Activated naive CD4-positive, alpha-beta T cell treated with anti-CD3 and anti-CD28 coated beads, Interleukin-2, amount 10 ng/mL, durations not matched to agents 7 days and 5 days (primary cell): ENCODE data around the gene TSC2.

Experiments used
- CTCF ChIA-PET: fragments of 350-600 bp; sonication (Branson Sonifier 250); formaldehyde crosslinking; loops from one replicate; lab custom pipeline; 2021; ENCODE audit warnings: antibody characterized with exemption; lab: Charles Lee
- DNase-seq: peaks from one replicate; pipeline ENCODE4 v3.0.0-alpha.2; 2020
- H3K27ac Mint-ChIP-seq: one replicate; pipeline ENCODE4 v1.8.0; 2021; ENCODE audit warnings: mild to moderate bottlenecking, moderate library complexity, mixed read lengths
- H3K27me3 Mint-ChIP-seq: one replicate; pipeline ENCODE4 v1.8.0; 2021; ENCODE audit warnings: mild to moderate bottlenecking, mixed read lengths
- H3K36me3 Mint-ChIP-seq: one replicate; pipeline ENCODE4 v1.8.0; 2021; ENCODE audit warnings: mixed read lengths
- H3K4me1 Mint-ChIP-seq: one replicate; pipeline ENCODE4 v1.8.0; 2021; ENCODE audit warnings: mixed read lengths
- H3K4me3 Mint-ChIP-seq: one replicate; pipeline ENCODE4 v1.8.0; 2021; ENCODE audit warnings: mild to moderate bottlenecking, moderate library complexity, mixed read lengths
- H3K9me3 Mint-ChIP-seq: one replicate; pipeline ENCODE4 v1.8.0; 2021; ENCODE audit warnings: mixed read lengths

The TSC2 gene

GRCh38 chr16:2019921-2020831, 27.6 kb upstream of the TSC2 start:
- CTCF ChIA-PET: interaction anchor here (0.8 to 2.0 kb wide), 4 partner anchors 16 to 231 kb away, joined by 3 to 7 read pairs (median 5); partner anchors contain the start of gene ECI1
- Mint-ChIP-seq H3K27ac (no peak overlapping the region), H3K4me3 (no peak overlapping the region), H3K27me3 (peaks cover 80% of the 10 kb centered on the region), H3K36me3 (no peaks in the 10 kb centered on the region), H3K4me1 (peaks cover 24% of the 10 kb centered on the region), H3K9me3 (no peaks in the 10 kb centered on the region)
- no peak for DNase-seq

- H3K27ac Mint-ChIP-seq: no peak overlapping the region
- peak; percentile 61 for DNase-seq
- H3K4me1 Mint-ChIP-seq: peaks cover 33% of the 10 kb centered on the region
- H3K9me3 Mint-ChIP-seq: no peaks in the 10 kb centered on the region
- H3K36me3 Mint-ChIP-seq: no peaks in the 10 kb centered on the region
- CTCF ChIA-PET: interaction anchor here (0.7 to 1.8 kb wide), 9 partner anchors 8 to 229 kb away, joined by 3 to 23 read pairs (median 4); partner anchors contain the start of genes ECI1, PKD1 and RAB26
- peaks cover 87% of the 10 kb centered on the region for H3K27me3 Mint-ChIP-seq
- peak overlapping the region; percentile 62 for H3K4me3 Mint-ChIP-seq
Measured at GRCh38 chr16:2022723-2023091, 25.1 kb upstream of the TSC2 start.

GRCh38 chr16:2023092-2024031, 24.4 kb upstream of the TSC2 start:
- no peaks in the 10 kb centered on the region for H3K36me3 Mint-ChIP-seq
- peaks cover 33% of the 10 kb centered on the region for H3K4me1 Mint-ChIP-seq
- CTCF ChIA-PET: interaction anchor here (0.6 to 1.8 kb wide), 11 partner anchors 9 to 228 kb away, joined by 3 to 23 read pairs (median 4); partner anchors contain the start of genes ECI1, PKD1 and RAB26
- H3K9me3 Mint-ChIP-seq: no peaks in the 10 kb centered on the region
- DNase-seq: peak; percentile 96
- H3K4me3 Mint-ChIP-seq: peak overlapping the region; percentile 62
- H3K27ac Mint-ChIP-seq: peak overlapping the region; percentile 38
- H3K27me3 Mint-ChIP-seq: peaks cover 87% of the 10 kb centered on the region

- Mint-ChIP-seq H3K36me3 (no peaks in the 10 kb centered on the region), H3K27me3 (peaks cover 87% of the 10 kb centered on the region), H3K4me3 (no peak overlapping the region), H3K4me1 (peaks cover 33% of the 10 kb centered on the region), H3K27ac (no peak overlapping the region), H3K9me3 (no peaks in the 10 kb centered on the region)
- CTCF ChIA-PET: interaction anchor here (0.6 to 1.3 kb wide), 5 partner anchors 8 to 131 kb away, joined by 3 to 5 read pairs (median 3); partner anchors contain the start of gene TRAF7
- no peak for DNase-seq
Measured at GRCh38 chr16:2024032-2024420, 23.8 kb upstream of the TSC2 start.

GRCh38 chr16:2025251-2025650, 22.5 kb upstream of the TSC2 start:
- peak overlapping the region; percentile 51 for H3K4me3 Mint-ChIP-seq
- H3K27ac Mint-ChIP-seq: no peak overlapping the region
- peaks cover 33% of the 10 kb centered on the region for H3K4me1 Mint-ChIP-seq
- no peaks in the 10 kb centered on the region for H3K9me3 Mint-ChIP-seq
- CTCF ChIA-PET: interaction anchor here (1.3 kb wide), 1 partner anchor 130 kb away, joined by 5 read pairs; the partner anchor contains the start of gene TRAF7
- no peak for DNase-seq
- H3K36me3 Mint-ChIP-seq: no peaks in the 10 kb centered on the region
- peaks cover 84% of the 10 kb centered on the region for H3K27me3 Mint-ChIP-seq

GRCh38 chr16:2025878-2026460, 21.8 kb upstream of the TSC2 start:
- Mint-ChIP-seq H3K27me3 (peaks cover 81% of the 10 kb centered on the region), H3K4me3 (peak overlapping the region; percentile 51), H3K4me1 (peaks cover 29% of the 10 kb centered on the region), H3K27ac (no peak overlapping the region), H3K36me3 (no peaks in the 10 kb centered on the region), H3K9me3 (no peaks in the 10 kb centered on the region)
- CTCF ChIA-PET: no interaction called here
- DNase-seq: no peak

- Mint-ChIP-seq H3K4me1 (peaks cover 28% of the 10 kb centered on the region), H3K27me3 (peaks cover 77% of the 10 kb centered on the region), H3K27ac (no peak within 1 kb of the TSS), H3K36me3 (no peaks in the 10 kb centered on the region), H3K9me3 (no peaks in the 10 kb centered on the region), H3K4me3 (peak within 1 kb of the TSS; percentile 53)
- CTCF ChIA-PET: no interaction called here
- DNase-seq: peak; percentile 55
Measured at GRCh38 chr16:2026461-2027023, 21.2 kb upstream of the TSC2 start, which contains the start of gene NHERF2. Gene NHERF2, plus strand, starts transcription at chr16:2026902. Its CDS starts 104 bp downstream, at chr16:2027006.

- peak; percentile 29 for DNase-seq
- peaks cover 74% of the 10 kb centered on the region for H3K27me3 Mint-ChIP-seq
- peak overlapping the region; percentile 53 for H3K4me3 Mint-ChIP-seq
- CTCF ChIA-PET: interaction anchor here (1.2 to 1.5 kb wide), 2 partner anchors 113 to 120 kb away, joined by 3 to 4 read pairs; no protein-coding TSS in a partner anchor
- no peak overlapping the region for H3K27ac Mint-ChIP-seq
- H3K4me1 Mint-ChIP-seq: peaks cover 27% of the 10 kb centered on the region
- H3K36me3 Mint-ChIP-seq: no peaks in the 10 kb centered on the region
- no peaks in the 10 kb centered on the region for H3K9me3 Mint-ChIP-seq
Measured at GRCh38 chr16:2027024-2028010, 20.5 kb upstream of the TSC2 start.

- Mint-ChIP-seq H3K27ac (no peak overlapping the region), H3K9me3 (no peaks in the 10 kb centered on the region), H3K4me3 (no peak overlapping the region), H3K27me3 (peaks cover 70% of the 10 kb centered on the region), H3K4me1 (peaks cover 19% of the 10 kb centered on the region), H3K36me3 (no peaks in the 10 kb centered on the region)
- DNase-seq: no peak
- CTCF ChIA-PET: interaction anchor here (1.2 to 1.5 kb wide), 2 partner anchors 113 to 119 kb away, joined by 3 to 4 read pairs; no protein-coding TSS in a partner anchor
Measured at GRCh38 chr16:2028146-2028545, 19.6 kb upstream of the TSC2 start.

- no peaks in the 10 kb centered on the region for H3K36me3 Mint-ChIP-seq
- H3K4me1 Mint-ChIP-seq: peaks cover 16% of the 10 kb centered on the region
- H3K4me3 Mint-ChIP-seq: no peak overlapping the region
- CTCF ChIA-PET: interaction anchor here (1.5 kb wide), 1 partner anchor 112 kb away, joined by 4 read pairs; no protein-coding TSS in a partner anchor
- H3K9me3 Mint-ChIP-seq: no peaks in the 10 kb centered on the region
- no peak overlapping the region for H3K27ac Mint-ChIP-seq
- peaks cover 66% of the 10 kb centered on the region for H3K27me3 Mint-ChIP-seq
- no peak for DNase-seq
Measured at GRCh38 chr16:2028620-2029220, 19.1 kb upstream of the TSC2 start.

GRCh38 chr16:2029350-2029749, 18.4 kb upstream of the TSC2 start:
- Mint-ChIP-seq H3K4me3 (no peak overlapping the region), H3K36me3 (no peaks in the 10 kb centered on the region), H3K9me3 (no peaks in the 10 kb centered on the region), H3K27me3 (peaks cover 66% of the 10 kb centered on the region), H3K27ac (no peak overlapping the region), H3K4me1 (peaks cover 10% of the 10 kb centered on the region)
- DNase-seq: no peak
- CTCF ChIA-PET: interaction anchor here (1.5 kb wide), 1 partner anchor 111 kb away, joined by 4 read pairs; no protein-coding TSS in a partner anchor

- Mint-ChIP-seq H3K36me3 (no peaks in the 10 kb centered on the region), H3K27me3 (peaks cover 67% of the 10 kb centered on the region), H3K4me1 (peaks cover 9% of the 10 kb centered on the region), H3K9me3 (no peaks in the 10 kb centered on the region), H3K4me3 (no peak overlapping the region), H3K27ac (no peak overlapping the region)
- DNase-seq: no peak
- CTCF ChIA-PET: no interaction called here
Measured at GRCh38 chr16:2030036-2030435, 17.7 kb upstream of the TSC2 start.
